ENCODE results near the gene FAM168B. TPM values are rescaled to one million over a fixed set of nuclear protein-coding genes. Genes with fewer than 3 reads are reported as not detected.

FAM168B gene
- total RNA-seq, 2 donors from 2014 or later = 97.8 to 124 TPM

- no peaks in the 10 kb centered on the region for H3K27me3 ChIP-seq
- H3K4me3 ChIP-seq = no peak overlapping the region
- H3K9me3 ChIP-seq = no peaks in the 10 kb centered on the region
- H3K4me1 ChIP-seq = peaks cover 0 to 29% of the 10 kb centered on the region in 2 donors
- no peak for TF ChIP-seq CTCF (IDR thresholded peaks at IDR 0.05)
- peaks cover 70% of the 10 kb centered on the region for H3K36me3 ChIP-seq
- no peak for DNase-seq (ENCODE audit: low spot score)
- no peak overlapping the region for H3K27ac ChIP-seq
These were observed 37.8 kb downstream of the FAM168B start for GRCh38 chr2:131055169-131056065.

GRCh38 chr2:131054488-131054887 lies 38.8 kb downstream of the FAM168B start:
- H3K36me3 ChIP-seq = peaks cover 73% of the 10 kb centered on the region
- H3K4me1 ChIP-seq = peaks cover 0 to 29% of the 10 kb centered on the region in 2 donors
- no peak for DNase-seq (ENCODE audit: low spot score)
- no peak for TF ChIP-seq CTCF (IDR thresholded peaks at IDR 0.05)
- no peaks in the 10 kb centered on the region for H3K9me3 ChIP-seq
- H3K27ac ChIP-seq = no peak overlapping the region
- H3K4me3 ChIP-seq = no peak overlapping the region
- H3K27me3 ChIP-seq = no peaks in the 10 kb centered on the region

DNA sequence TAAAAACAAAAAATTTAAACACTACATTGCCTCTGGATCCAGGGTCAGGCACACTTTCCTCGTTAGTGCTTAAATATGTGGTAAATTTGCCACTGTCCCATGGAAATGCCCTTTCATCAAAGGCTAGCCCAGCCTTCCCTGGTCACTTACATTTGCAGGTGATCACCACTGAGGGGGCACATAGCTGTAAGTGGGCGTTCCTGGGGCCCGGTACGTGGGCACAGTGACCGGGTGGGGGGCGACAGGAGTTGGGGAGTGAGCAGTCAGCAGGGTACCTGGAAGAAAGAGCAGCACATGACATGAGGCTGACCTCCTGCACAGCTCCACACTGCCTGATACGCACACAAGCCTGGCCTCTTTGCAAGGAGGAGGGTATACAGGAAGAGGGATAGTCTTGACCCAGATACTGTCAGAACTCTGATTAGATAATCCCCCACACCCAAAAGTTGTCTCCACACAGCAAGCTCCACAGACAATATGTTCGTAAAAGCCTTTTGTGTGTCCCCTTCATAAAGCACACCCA lies 40.5 kb downstream of the FAM168B start:
- TF ChIP-seq CTCF (IDR thresholded peaks at IDR 0.05) = no peak
- no peak for DNase-seq (ENCODE audit: low spot score)
- H3K36me3 ChIP-seq = peaks cover 81% of the 10 kb centered on the region

GRCh38 chr2:131050896-131051295 lies 42.4 kb downstream of the FAM168B start:
- Histone ChIP-seq H3K4me1 (peaks cover 0 to 4% of the 10 kb centered on the region in 2 donors), H3K27me3 (no peaks in the 10 kb centered on the region), H3K27ac (no peak overlapping the region), H3K4me3 (no peak overlapping the region), H3K9me3 (no peaks in the 10 kb centered on the region), H3K36me3 (peaks cover 90% of the 10 kb centered on the region)
- TF ChIP-seq CTCF (IDR thresholded peaks at IDR 0.05) = no peak
- DNase-seq (ENCODE audit: low spot score) = no peak

More for the DNA sequence above, 40.5 kb downstream of the FAM168B start:
- Histone ChIP-seq H3K4me3 (no peak overlapping the region), H3K27me3 (no peaks in the 10 kb centered on the region), H3K27ac (no peak overlapping the region), H3K9me3 (no peaks in the 10 kb centered on the region), H3K4me1 (peaks cover 0 to 16% of the 10 kb centered on the region in 2 donors)

GRCh38 chr2:131049150-131049718 lies 44.0 kb downstream of the FAM168B start:
- no peaks in the 10 kb centered on the region for H3K27me3 ChIP-seq
- TF ChIP-seq CTCF (IDR thresholded peaks at IDR 0.05) = no peak
- no peak overlapping the region for H3K4me3 ChIP-seq
- no peak overlapping the region for H3K27ac ChIP-seq
- H3K36me3 ChIP-seq = peaks cover 74% of the 10 kb centered on the region
- DNase-seq (ENCODE audit: low spot score) = no peak
- H3K4me1 ChIP-seq = no peaks in the 10 kb centered on the region
- no peaks in the 10 kb centered on the region for H3K9me3 ChIP-seq
